Left colon (tissue), 2 donors: Measurements from ENCODE around the gene PIK3R4. TPM values are rescaled to one million over a fixed set of nuclear protein-coding genes. Genes with fewer than 3 reads are reported as not detected.

Source experiments
- ATAC-seq: fragments of 200-7000 bp; cut with Tn5 transposase; one replicate; pipeline ENCODE4 v1.9.1; 2020; ENCODE audit warnings: mild to moderate bottlenecking, moderate library complexity
- DNase-seq, 2 donors: peaks; one replicate each; pipeline ENCODE4 v3.0.0-alpha.2; 2020
- intact Hi-C, 2 donors: fragments of 100-400 bp; cut with DNase I in 1 of 2; cut with micrococcal nuclease in 1 of 2; formaldehyde crosslinking; loops; one replicate each; pipeline versions ENCODE4 v1.11.2 to v1.14.0; 2022; cut with DNase I, micrococcal nuclease
- total RNA-seq, 2 donors: library from RNA; stranded (reverse); fragmentation: NEBNext Ultra II Directional; extraction: Animal tissue kit (Norgen Biotek cat#: 25700); gene quantifications; one replicate each; pipeline ENCODE4 v1.2.1, GENCODE V29; 2021
- donor health status: DM: no; HTN: no; CAD: no.
- donor health status: DM: yes; HTN: yes; CAD: no.

The PIK3R4 gene
- total RNA-seq, 2 donors from 2014 or later: 20.2 to 21.2 TPM

- intact Hi-C loops: no loop called here
- no peak for DNase-seq
- peak; percentile 42 for ATAC-seq
Observed at GRCh38 chr3:130702985-130703384, 43.6 kb downstream of the PIK3R4 start.

GRCh38 chr3:130700541-130700940 lies 46.1 kb downstream of the PIK3R4 start:
- ATAC-seq (no peak), DNase-seq (no peak)
- intact Hi-C loops: no loop called here

GRCh38 chr3:130699765-130700164 lies 46.9 kb downstream of the PIK3R4 start:
- ATAC-seq: peak; percentile 87

GRCh38 chr3:130693314-130693713 lies 53.3 kb downstream of the PIK3R4 start:
- intact Hi-C loops: no loop called here
- DNase-seq: no peak
- ATAC-seq: no peak

More at GRCh38 chr3:130699765-130700164, 46.9 kb downstream of the PIK3R4 start:
- no peak for DNase-seq
- intact Hi-C loops: no loop called here

- ATAC-seq: no peak
- no peak for DNase-seq
- intact Hi-C loops: no loop called here
Observed at GRCh38 chr3:130692455-130692854, 54.2 kb downstream of the PIK3R4 start.

- no peak for DNase-seq
- no peak for ATAC-seq
- intact Hi-C loops: no loop called here
Observed at GRCh38 chr3:130688697-130689470, 57.7 kb downstream of the PIK3R4 start.

GRCh38 chr3:130688015-130688688 lies 58.5 kb downstream of the PIK3R4 start:
- intact Hi-C loops: no loop called here
- DNase-seq (no peak), ATAC-seq (no peak)

GRCh38 chr3:130687327-130687726 lies 59.3 kb downstream of the PIK3R4 start:
- no peak for ATAC-seq
- DNase-seq: no peak
- intact Hi-C loops: no loop called here

- DNase-seq (no peak), ATAC-seq (no peak)
- intact Hi-C loops: no loop called here
Observed at GRCh38 chr3:130686833-130687232, 59.8 kb downstream of the PIK3R4 start.

- ATAC-seq (no peak), DNase-seq (no peak)
- intact Hi-C loops: no loop called here
Observed at GRCh38 chr3:130682131-130682530, 64.5 kb downstream of the PIK3R4 start.

GRCh38 chr3:130679218-130679617 lies 67.4 kb downstream of the PIK3R4 start:
- intact Hi-C loops: no loop called here
- no peak for DNase-seq
- no peak for ATAC-seq

GRCh38 chr3:130677343-130677742 lies 69.3 kb downstream of the PIK3R4 start:
- DNase-seq (no peak), ATAC-seq (no peak)
- intact Hi-C loops: no loop called here

GRCh38 chr3:130671545-130672312 lies 74.9 kb downstream of the PIK3R4 start:
- DNase-seq: no peak

GRCh38 chr3:130669740-130670139 lies 76.9 kb downstream of the PIK3R4 start:
- no peak for DNase-seq
- intact Hi-C loops: no loop called here
- ATAC-seq: no peak

More at GRCh38 chr3:130671545-130672312, 74.9 kb downstream of the PIK3R4 start:
- ATAC-seq: no peak
- intact Hi-C loops: no loop called here

- ATAC-seq (peak; percentile 22), DNase-seq (no peak)
- intact Hi-C loops: no loop called here
Observed at GRCh38 chr3:130663092-130663491, 83.5 kb downstream of the PIK3R4 start.

GRCh38 chr3:130662501-130662996 lies 84.1 kb downstream of the PIK3R4 start:
- intact Hi-C loops: no loop called here
- ATAC-seq (peak; percentile 51), DNase-seq (no peak)

- intact Hi-C loops: no loop called here
- no peak for DNase-seq
- ATAC-seq: no peak
Observed at GRCh38 chr3:130661140-130661891, 85.3 kb downstream of the PIK3R4 start.

GRCh38 chr3:130659911-130660310 lies 86.7 kb downstream of the PIK3R4 start:
- DNase-seq: no peak

GRCh38 chr3:130658678-130659077 lies 88.0 kb downstream of the PIK3R4 start:
- DNase-seq: no peak
- intact Hi-C loops: no loop called here

More at GRCh38 chr3:130659911-130660310, 86.7 kb downstream of the PIK3R4 start:
- intact Hi-C loops: no loop called here
- no peak for ATAC-seq

More at GRCh38 chr3:130658678-130659077, 88.0 kb downstream of the PIK3R4 start:
- no peak for ATAC-seq
